Measurements from ENCODE around the gene ARHGAP33.

ARHGAP33 gene, protein sequence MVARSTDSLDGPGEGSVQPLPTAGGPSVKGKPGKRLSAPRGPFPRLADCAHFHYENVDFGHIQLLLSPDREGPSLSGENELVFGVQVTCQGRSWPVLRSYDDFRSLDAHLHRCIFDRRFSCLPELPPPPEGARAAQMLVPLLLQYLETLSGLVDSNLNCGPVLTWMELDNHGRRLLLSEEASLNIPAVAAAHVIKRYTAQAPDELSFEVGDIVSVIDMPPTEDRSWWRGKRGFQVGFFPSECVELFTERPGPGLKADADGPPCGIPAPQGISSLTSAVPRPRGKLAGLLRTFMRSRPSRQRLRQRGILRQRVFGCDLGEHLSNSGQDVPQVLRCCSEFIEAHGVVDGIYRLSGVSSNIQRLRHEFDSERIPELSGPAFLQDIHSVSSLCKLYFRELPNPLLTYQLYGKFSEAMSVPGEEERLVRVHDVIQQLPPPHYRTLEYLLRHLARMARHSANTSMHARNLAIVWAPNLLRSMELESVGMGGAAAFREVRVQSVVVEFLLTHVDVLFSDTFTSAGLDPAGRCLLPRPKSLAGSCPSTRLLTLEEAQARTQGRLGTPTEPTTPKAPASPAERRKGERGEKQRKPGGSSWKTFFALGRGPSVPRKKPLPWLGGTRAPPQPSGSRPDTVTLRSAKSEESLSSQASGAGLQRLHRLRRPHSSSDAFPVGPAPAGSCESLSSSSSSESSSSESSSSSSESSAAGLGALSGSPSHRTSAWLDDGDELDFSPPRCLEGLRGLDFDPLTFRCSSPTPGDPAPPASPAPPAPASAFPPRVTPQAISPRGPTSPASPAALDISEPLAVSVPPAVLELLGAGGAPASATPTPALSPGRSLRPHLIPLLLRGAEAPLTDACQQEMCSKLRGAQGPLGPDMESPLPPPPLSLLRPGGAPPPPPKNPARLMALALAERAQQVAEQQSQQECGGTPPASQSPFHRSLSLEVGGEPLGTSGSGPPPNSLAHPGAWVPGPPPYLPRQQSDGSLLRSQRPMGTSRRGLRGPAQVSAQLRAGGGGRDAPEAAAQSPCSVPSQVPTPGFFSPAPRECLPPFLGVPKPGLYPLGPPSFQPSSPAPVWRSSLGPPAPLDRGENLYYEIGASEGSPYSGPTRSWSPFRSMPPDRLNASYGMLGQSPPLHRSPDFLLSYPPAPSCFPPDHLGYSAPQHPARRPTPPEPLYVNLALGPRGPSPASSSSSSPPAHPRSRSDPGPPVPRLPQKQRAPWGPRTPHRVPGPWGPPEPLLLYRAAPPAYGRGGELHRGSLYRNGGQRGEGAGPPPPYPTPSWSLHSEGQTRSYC

DNA sequence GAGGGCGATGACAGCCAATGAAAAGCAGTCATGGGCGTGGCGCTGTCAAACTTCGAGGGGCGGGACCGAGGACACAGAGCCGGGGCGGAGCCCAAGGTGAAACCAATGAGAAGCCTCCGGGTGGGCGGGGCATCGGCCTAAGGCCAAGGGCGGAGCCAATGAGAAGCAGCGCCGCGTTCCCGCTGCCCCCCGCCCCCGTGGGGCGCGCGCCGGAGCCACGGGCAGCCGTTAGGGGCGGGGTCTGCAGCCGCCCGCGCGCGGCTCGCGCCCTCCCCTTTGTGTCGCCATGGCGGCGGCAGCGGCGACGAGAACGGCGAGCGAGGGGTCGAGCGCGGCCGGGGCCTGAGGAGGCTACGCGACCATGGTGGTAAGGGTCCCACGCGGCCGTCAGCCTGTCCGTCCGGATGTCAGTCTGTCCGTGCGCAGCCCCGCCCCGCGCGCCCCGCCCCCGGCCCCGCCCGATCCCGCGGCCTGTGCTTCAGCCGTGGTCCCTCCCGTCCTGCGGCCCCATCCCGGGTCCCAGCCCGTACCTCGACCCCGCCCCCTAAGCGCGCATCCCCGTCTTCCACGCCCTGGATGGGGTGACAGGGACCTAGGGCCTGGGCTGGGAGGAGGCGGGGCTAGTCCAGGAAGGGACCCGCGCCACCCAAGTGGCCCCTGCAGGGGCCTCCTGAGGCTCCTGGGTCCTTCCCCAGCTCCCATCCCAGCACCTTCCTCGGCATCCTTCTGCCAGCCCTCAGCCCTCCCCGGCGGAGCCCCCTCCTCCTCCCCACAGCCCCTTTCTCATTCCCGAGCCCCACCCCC, at the start of gene ARHGAP33:
TSS of gene ARHGAP33 (plus strand) at position 267 of the 804 bp plus-strand sequence. CDS start at position 362, 95 bp downstream.
- Histone ChIP-seq H3K4me3 (peak within 1 kb of the TSS; percentile 98), H3K27ac (peak within 1 kb of the TSS; percentile 42 to 64)
- peak; percentile 98 for DNase-seq (ENCODE audit: low spot score)
- TF ChIP-seq CTCF (IDR thresholded peaks at IDR 0.05) = no peak

DNA sequence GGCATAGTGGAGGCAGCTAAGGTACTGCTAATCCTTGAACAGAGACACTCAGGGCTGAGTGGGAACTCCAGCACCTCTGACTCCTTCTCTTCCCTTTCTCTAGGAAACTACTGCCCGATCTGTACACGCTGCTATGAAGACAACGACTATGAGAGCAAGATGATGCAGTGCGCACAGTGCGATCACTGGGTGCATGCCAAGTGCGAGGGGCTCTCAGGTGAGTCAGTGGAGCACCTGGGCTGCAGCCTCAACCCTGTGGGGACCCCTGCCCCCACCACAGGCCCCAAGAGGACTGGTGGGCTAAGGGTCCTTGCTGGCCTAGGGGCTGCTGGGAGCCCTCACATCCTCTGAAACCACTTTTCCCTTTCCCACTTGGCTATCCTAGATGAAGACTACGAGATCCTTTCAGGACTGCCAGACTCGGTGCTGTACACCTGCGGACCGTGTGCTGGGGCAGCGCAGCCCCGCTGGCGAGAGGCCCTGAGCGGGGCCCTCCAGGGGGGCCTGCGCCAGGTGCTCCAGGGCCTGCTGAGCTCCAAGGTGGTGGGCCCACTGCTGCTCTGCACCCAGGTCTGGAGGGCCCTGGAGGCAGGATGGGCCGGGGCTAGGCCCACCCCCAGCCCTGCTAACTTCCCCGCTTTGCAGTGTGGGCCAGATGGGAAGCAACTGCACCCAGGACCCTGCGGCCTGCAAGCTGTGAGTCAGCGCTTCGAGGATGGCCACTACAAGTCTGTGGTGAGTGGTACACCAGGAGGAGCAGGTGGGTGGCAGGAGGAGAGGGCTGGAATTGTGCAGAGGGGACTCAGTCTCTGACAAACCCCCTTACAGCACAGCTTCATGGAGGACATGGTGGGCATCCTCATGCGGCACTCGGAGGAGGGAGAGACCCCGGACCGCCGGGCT, 48.1 kb upstream of the ARHGAP33 start:
- DNase-seq (ENCODE audit: low spot score) = no peak
- H3K4me3 ChIP-seq = no peak overlapping the region
- TF ChIP-seq CTCF (IDR thresholded peaks at IDR 0.05) = no peak
- H3K27ac ChIP-seq = no peak overlapping the region

GRCh38 chr19:35727956-35728706, 47.2 kb upstream of the ARHGAP33 start:
- H3K27ac ChIP-seq = no peak overlapping the region
- no peak overlapping the region for H3K4me3 ChIP-seq
- TF ChIP-seq CTCF (IDR thresholded peaks at IDR 0.05) = no peak
- no peak for DNase-seq (ENCODE audit: low spot score)

- H3K27ac ChIP-seq = no peak overlapping the region
- H3K4me3 ChIP-seq = no peak overlapping the region
- no peak for TF ChIP-seq CTCF (IDR thresholded peaks at IDR 0.05)
- DNase-seq (ENCODE audit: low spot score) = no peak
These were observed 46.3 kb upstream of the ARHGAP33 start for GRCh38 chr19:35729021-35729420.

DNA sequence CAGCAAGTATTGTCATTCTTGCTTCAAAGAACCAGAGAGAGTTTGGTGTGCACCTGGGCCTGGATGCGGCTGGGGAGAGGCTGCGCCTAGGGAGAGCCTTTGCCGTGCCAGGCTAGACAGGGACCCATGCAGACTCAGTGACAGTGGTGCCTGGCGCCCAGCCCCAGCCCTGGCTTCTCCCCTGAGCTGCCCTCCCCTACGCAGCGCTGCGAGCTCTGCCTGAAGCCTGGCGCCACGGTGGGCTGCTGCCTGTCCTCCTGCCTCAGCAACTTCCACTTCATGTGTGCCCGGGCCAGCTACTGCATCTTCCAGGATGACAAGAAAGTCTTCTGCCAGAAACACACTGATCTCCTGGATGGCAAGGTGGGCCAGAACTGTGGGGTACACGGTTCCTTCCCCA, 45.6 kb upstream of the ARHGAP33 start:
- no peak for TF ChIP-seq CTCF (IDR thresholded peaks at IDR 0.05)
- Histone ChIP-seq H3K4me3 (no peak overlapping the region), H3K27ac (no peak overlapping the region)
- DNase-seq (ENCODE audit: low spot score) = no peak
